Measurements from ENCODE around the gene SPG11.

The SPG11 gene

GRCh38 chr15:44519537-44519936 lies 143.9 kb downstream of the SPG11 start:
- DNase-seq (ENCODE audit: low read depth): no peak

DNA sequence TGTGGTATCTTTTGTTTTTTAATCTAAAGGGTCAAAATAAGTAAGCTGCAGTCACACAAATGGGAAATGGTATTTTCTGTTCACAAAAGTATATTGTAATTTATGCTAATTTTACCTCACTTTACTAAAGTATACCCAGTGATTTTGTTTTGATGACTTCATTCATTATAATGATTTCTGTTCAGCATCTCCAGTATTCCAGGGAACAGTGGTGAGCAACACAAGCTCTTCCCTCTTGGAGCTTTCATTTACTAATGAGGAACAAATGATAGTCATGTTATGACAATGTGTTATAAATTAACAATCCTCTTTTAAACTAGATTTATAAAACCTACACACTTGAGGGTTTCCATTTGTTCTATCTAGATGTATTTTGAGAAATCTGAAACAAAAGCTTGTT lies 147.0 kb downstream of the SPG11 start:
- DNase-seq (ENCODE audit: low read depth): no peak

Measured in EH (cell line).